SH-SY5Y (cell line): Measurements from ENCODE around the gene NAA40.

Experiments used
- GATA2 ChIP-seq: IDR thresholded peaks from 2 replicates; pipeline ENCODE4 v1.6.1; 2011; ENCODE audit warnings: mild to moderate bottlenecking, low read depth, low read length
- GATA3 ChIP-seq: IDR thresholded peaks from 2 replicates; pipeline ENCODE4 v1.6.1; 2011; ENCODE audit warnings: low read depth, mild to moderate bottlenecking, low read length, moderate library complexity

GRCh38 chr11:63993100-63993499, 54.3 kb downstream of the NAA40 start:
- no peak for TF ChIP-seq GATA3
- TF ChIP-seq GATA2, result no peak
